IPS-11a (cell line): ENCODE data around the gene SH2D2A.
"Not testable (repeated sequence)": the region's sequence is repeated elsewhere in the genome, so short reads cannot be mapped to it uniquely, and the experiment has no call there.

Experiments used
- H3K4me3 ChIP-seq: one replicate; pipeline ENCODE4 v1.5.1; 2013; ENCODE audit warnings: low read depth, low read length, control low read depth

The SH2D2A gene

GRCh38 chr1:156775799-156776198 is 40.8 kb downstream of the SH2D2A start:
- H3K4me3 ChIP-seq: no peak overlapping the region

- H3K4me3 ChIP-seq: no peak overlapping the region
These were observed 43.0 kb downstream of the SH2D2A start for GRCh38 chr1:156773607-156774006.

GRCh38 chr1:156772728-156773497 is 43.7 kb downstream of the SH2D2A start:
- no peak overlapping the region for H3K4me3 ChIP-seq

- H3K4me3 ChIP-seq: no peak overlapping the region
These were observed 44.4 kb downstream of the SH2D2A start for GRCh38 chr1:156772222-156772621.

- H3K4me3 ChIP-seq: peak overlapping the region; percentile 92
These were observed 47.9 kb downstream of the SH2D2A start for GRCh38 chr1:156768610-156769295.

GRCh38 chr1:156767879-156768604 is 48.6 kb downstream of the SH2D2A start:
- H3K4me3 ChIP-seq: peak overlapping the region; percentile 92

- H3K4me3 ChIP-seq: peak within 1 kb of the TSS; percentile 92
These were observed 49.4 kb downstream of the SH2D2A start, which contains the start of gene PRCC for GRCh38 chr1:156767101-156767878. Gene PRCC (plus strand): TSS chr1:156767535. CDS start chr1:156767772, 237 bp downstream.

- H3K4me3 ChIP-seq: peak overlapping the region; percentile 57
These were observed 50.1 kb downstream of the SH2D2A start for GRCh38 chr1:156766298-156767100.

- H3K4me3 ChIP-seq: no peak overlapping the region
These were observed 51.0 kb downstream of the SH2D2A start for GRCh38 chr1:156765666-156766065.

- H3K4me3 ChIP-seq: not testable (repeated sequence)
These were observed 51.5 kb downstream of the SH2D2A start for GRCh38 chr1:156765136-156765535.

- H3K4me3 ChIP-seq: no peak overlapping the region
These were observed 55.9 kb downstream of the SH2D2A start for GRCh38 chr1:156760796-156761104.

- H3K4me3 ChIP-seq: no peak overlapping the region
These were observed 56.4 kb downstream of the SH2D2A start for GRCh38 chr1:156760092-156760795.

GRCh38 chr1:156757572-156758253 is 58.9 kb downstream of the SH2D2A start:
- not testable (repeated sequence) for H3K4me3 ChIP-seq

- H3K4me3 ChIP-seq: no peak overlapping the region
These were observed 60.3 kb downstream of the SH2D2A start for GRCh38 chr1:156756355-156756754.
